A549 (cell line): ENCODE measurements around the gene USP22. TPM values are rescaled to one million over a fixed set of nuclear protein-coding genes. Genes with fewer than 3 reads are reported as not detected.

Source experiments
- ATAC-seq, 2 experiments: fragments of 200-7000 bp in 1 of 2; fragments of >200 bp in 1 of 2; cut with Nextera tagmentation in 1 of 2; cut with Tn5 transposase in 1 of 2; 3 replicates each; pipeline versions ENCODE4 v1.8.0 to v1.9.1; 2018 to 2020; ENCODE audit warnings: mild to moderate bottlenecking in 1 of 2, moderate library complexity in 1 of 2
- CTCF ChIA-PET: fragments of 300-600 bp; sonication (Branson Sonifier 250); formaldehyde crosslinking; extraction: SDS; loops from one replicate; lab custom pipeline; 2021; ENCODE audit warnings: antibody characterized with exemption, inconsistent platforms; lab: Yijun Ruan, JAX
- POLR2A ChIA-PET: fragments of 350-600 bp; formaldehyde crosslinking; extraction: SDS; loops from one replicate; lab custom pipeline; 2021; ENCODE audit warnings: antibody characterized with exemption, inconsistent platforms; lab: Yijun Ruan, JAX
- DNase-seq, 2 experiments: peaks; one replicate each; pipeline versions ENCODE4 v3.0.0 to v3.0.0-alpha.2; 2011 to 2016; ENCODE audit warnings: low read depth in 1 of 2, low spot score in 1 of 2
- FAIRE-seq: peaks from 2 replicates; lab custom pipeline; 2011; peaks lifted over from hg19 to GRCh38; lab: Jason Lieb, UNC
- H3K27ac ChIP-seq, 2 experiments: fragments of >200 bp; sonication (Bioruptor Twin); formaldehyde crosslinking; 3 replicates each; pipeline ENCODE4 v1.5.1; 2016 to 2017
- H3K4me1 ChIP-seq: fragments of >200 bp; sonication (Bioruptor Twin); formaldehyde crosslinking; 3 replicates; pipeline ENCODE4 v1.6.1; 2016
- H3K4me2 ChIP-seq: fragments of >200 bp; sonication (Bioruptor Twin); formaldehyde crosslinking; 3 replicates; pipeline ENCODE4 v1.6.1; 2016
- H3K4me3 ChIP-seq: fragments of >200 bp; sonication (Bioruptor Twin); formaldehyde crosslinking; 3 replicates; pipeline ENCODE4 v1.5.1; 2016
- H3K9me3 ChIP-seq: fragments of >200 bp; sonication (Bioruptor Twin); formaldehyde crosslinking; 3 replicates; pipeline ENCODE4 v1.6.1; 2016
- ELK1 ChIP-seq: fragments of 150-350 bp; IDR thresholded peaks from 2 replicates; pipeline ENCODE4 v1.6.1; 2014; ENCODE audit warnings: low read depth, mild to moderate bottlenecking, low read length
- EP300 ChIP-seq, 2 experiments: fragments of >200 bp; sonication (Bioruptor Twin); formaldehyde crosslinking; IDR thresholded peaks; 2 replicates in 1 of 2; 3 replicates in 1 of 2; pipeline ENCODE4 v1.6.1; 2016 to 2017
- FOSL2 ChIP-seq, 2 experiments: fragments of 450-650 bp in 1 of 2; fragments of >200 bp in 1 of 2; sonication (Bioruptor Twin) in 1 of 2; formaldehyde crosslinking; IDR thresholded peaks; 2 replicates each; pipeline versions ENCODE4 v1.5.0 to v1.6.1; 2016 to 2020; ENCODE audit warnings: mild to moderate bottlenecking in 1 of 2, moderate library complexity in 1 of 2
- NPAS2 ChIP-seq: fragments of 250-450 bp; sonication (Bioruptor Pico); IDR thresholded peaks from 2 replicates; pipeline ENCODE4 v1.8.0; 2022; ENCODE audit warnings: mild to moderate bottlenecking, moderate library complexity, borderline replicate concordance
- RAD21 ChIP-seq, 2 experiments: fragments of >200 bp in 1 of 2; sonication (Bioruptor Twin) in 1 of 2; formaldehyde crosslinking in 1 of 2; IDR thresholded peaks in 1 of 2; conservative IDR thresholded peaks in 1 of 2; 2 replicates in 1 of 2; 3 replicates in 1 of 2; pipeline ENCODE4 v1.6.1; 2012 to 2018; ENCODE audit warnings: inconsistent platforms in 1 of 2
- RFX5 ChIP-seq: fragments of 450-650 bp; IDR thresholded peaks from 2 replicates; pipeline ENCODE4 v1.7.1; 2014; ENCODE audit warnings: antibody characterized with exemption, mild to moderate bottlenecking, moderate library complexity
- USF2 ChIP-seq: fragments of 450-650 bp; IDR thresholded peaks from 2 replicates; pipeline ENCODE4 v1.6.1; 2014; ENCODE audit warnings: antibody characterized with exemption
- WGBS: methylation state at CpG from one replicate; pipeline ENCODE4 v1.1.6; 2017; ENCODE audit errors: missing lambda C conversion rate; 5-methylcytosine and 5-hydroxymethylcytosine counted together
- polyA plus RNA-seq, 4 experiments: library from polyadenylated mRNA; depleted of rRNA in 3 of 4; stranded (reverse); fragments of >200 nt; fragmentation: RNase III in 1 of 4; extraction: RNeasy Plus Mini Kit Qiagen cat#74134 plus additional on column Dnase treatment in 1 of 4; gene quantifications; 2 replicates in 3 of 4; 3 replicates in 1 of 4; pipeline ENCODE4 v1.2.3, GENCODE V29; 2011 to 2017
- small RNA-seq, 6 experiments: library from RNA; depleted of rRNA; stranded (forward); fragments of <200 nt; gene quantifications; one replicate each; pipeline ENCODE3, GENCODE V24; 2012

Gene USP22
- polyA plus RNA-seq, 2 of the 4 experiments (the other 2 are of a cell fraction) = 130 to 293 TPM

- no peak for DNase-seq
- CTCF ChIA-PET = interaction anchor here (2.6 kb wide), 1 partner anchor 41 kb away, joined by 8 read pairs; no protein-coding TSS in a partner anchor
- POLR2A ChIA-PET = no interaction called here
- TF ChIP-seq ELK1 = no peak
- TF ChIP-seq FOSL2 (IDR thresholded peaks at IDR 0.05) = no peak
- TF ChIP-seq FOSL2 (CRISPR knock-in tag; IDR thresholded peaks at IDR 0.05) = no peak
- no peak for TF ChIP-seq USF2
- no peak for TF ChIP-seq NPAS2 (CRISPR knock-in tag)
- TF ChIP-seq RFX5 = no peak
- TF ChIP-seq RAD21 (conservative IDR thresholded peaks at IDR 0.05 in 1 of 2, IDR thresholded peaks at IDR 0.05 in 1 of 2) = no peak
- no peak for TF ChIP-seq EP300 (IDR thresholded peaks at IDR 0.05)
- TF ChIP-seq, all 56 proteins: peak for 0
- no peak overlapping the region for H3K4me2 ChIP-seq
- peaks cover 7% of the 10 kb centered on the region; the same call in 1 of the 3 replicates for H3K4me1 ChIP-seq
- H3K4me3 ChIP-seq = no peak overlapping the region
- WGBS = 31% methylated on average over 7 of the region's 7 CpGs
- H3K27ac ChIP-seq = no peak overlapping the region
- no peak for ATAC-seq
- no peak for FAIRE-seq
- no peaks in the 10 kb centered on the region; the same call in 2 of the 3 replicates for H3K9me3 ChIP-seq
Measured at GRCh38 chr17:20952183-20952582, 90.6 kb downstream of the USP22 start.

Small RNA genes lying within 50 kb of the gene (small RNA-seq; reads per million reads assigned to genes)
- 0 reads per million in 6 experiments for gene AC087393.1

Other genes with a start within 250 kb of the USP22 start
- 25.4 and 31.7 TPM in 2 replicates for gene DHRS7B, start 84.0 kb upstream of the USP22 start, polyA plus RNA-seq (2011; rRNA removed)
- gene DHRS7B, start 84.0 kb upstream of the USP22 start, polyA plus RNA-seq (2017; fragmentation: RNase III; extraction: RNeasy Plus Mini Kit Qiagen cat#74134 plus additional on column Dnase treatment) = 22.8 to 27.2 TPM (median 23.6 TPM) in 3 replicates
- gene TMEM11, start 171.2 kb upstream of the USP22 start, polyA plus RNA-seq (2011; rRNA removed) = 57.7 and 61.4 TPM in 2 replicates
- gene TMEM11, start 171.2 kb upstream of the USP22 start, polyA plus RNA-seq (2017; fragmentation: RNase III; extraction: RNeasy Plus Mini Kit Qiagen cat#74134 plus additional on column Dnase treatment) = 61.0 to 69.5 TPM (median 62.0 TPM) in 3 replicates
- 1.1 and 1.5 TPM in 2 replicates for gene NATD1, start 210.4 kb upstream of the USP22 start, polyA plus RNA-seq (2011; rRNA removed)
- gene NATD1, start 210.4 kb upstream of the USP22 start, polyA plus RNA-seq (2017; fragmentation: RNase III; extraction: RNeasy Plus Mini Kit Qiagen cat#74134 plus additional on column Dnase treatment) = 1.0 to 1.6 TPM (median 1.3 TPM) in 3 replicates
- 13.9 and 25.0 TPM in 2 replicates for gene MAP2K3, start 241.7 kb upstream of the USP22 start, polyA plus RNA-seq (2011; rRNA removed)
- gene MAP2K3, start 241.7 kb upstream of the USP22 start, polyA plus RNA-seq (2017; fragmentation: RNase III; extraction: RNeasy Plus Mini Kit Qiagen cat#74134 plus additional on column Dnase treatment) = 36.9 to 42.8 TPM (median 37.1 TPM) in 3 replicates